Loucy (cell line): Measurements from ENCODE around the gene LIPK.

ENCODE experiments used
- H2AFZ ChIP-seq: fragments of 200-600 bp; sonication (generic); 2 replicates; pipeline ENCODE4 v1.6.0; 2016; ENCODE audit warnings: antibody characterized with exemption, mild to moderate bottlenecking, low read length, moderate library complexity
- H3F3A ChIP-seq: fragments of 200-600 bp; 2 replicates; pipeline ENCODE4 v1.6.0; 2016; ENCODE audit warnings: antibody characterized with exemption, low read depth, mild to moderate bottlenecking
- H3K27me3 ChIP-seq: fragments of 200-600 bp; sonication (generic); 2 replicates; pipeline ENCODE4 v1.6.1; 2014; ENCODE audit warnings: low read length, mild to moderate bottlenecking; ENCODE audit not compliant: insufficient read depth, poor library complexity, severe bottlenecking
- H3K36me3 ChIP-seq: fragments of 200-600 bp; sonication (generic); 2 replicates; pipeline ENCODE4 v1.6.1; 2016; ENCODE audit warnings: low read length; ENCODE audit not compliant: insufficient read depth
- H3K4me1 ChIP-seq: fragments of 200-600 bp; sonication (generic); 2 replicates; pipeline ENCODE4 v1.5.1; 2014; ENCODE audit warnings: low read length, mild to moderate bottlenecking; ENCODE audit not compliant: insufficient read depth, poor library complexity, severe bottlenecking
- H3K4me2 ChIP-seq: fragments of 200-600 bp; sonication (generic); 2 replicates; pipeline ENCODE4 v1.6.0; 2014; ENCODE audit warnings: antibody characterized with exemption, low read length, low read depth, mild to moderate bottlenecking; ENCODE audit not compliant: poor library complexity, severe bottlenecking
- H3K4me3 ChIP-seq: fragments of 200-600 bp; sonication (generic); 2 replicates; pipeline ENCODE4 v1.5.1; 2014; ENCODE audit warnings: low read length, mild to moderate bottlenecking, mixed read lengths; ENCODE audit not compliant: poor library complexity, severe bottlenecking
- H3K79me2 ChIP-seq: fragments of 200-600 bp; sonication (generic); 2 replicates; pipeline ENCODE4 v1.6.1; 2014; ENCODE audit warnings: low read length; ENCODE audit not compliant: insufficient read depth
- H3K9ac ChIP-seq: fragments of 200-600 bp; sonication (generic); 2 replicates; pipeline ENCODE4 v1.6.0; 2014; ENCODE audit warnings: mild to moderate bottlenecking, low read depth, low read length, moderate library complexity; ENCODE audit not compliant: poor library complexity, severe bottlenecking
- H3K9me2 ChIP-seq: fragments of 200-600 bp; sonication (generic); replicated peaks from 2 replicates; pipeline ENCODE4 v1.6.1; 2016; ENCODE audit warnings: low read depth, low read length, mixed read lengths
- H3K9me3 ChIP-seq: fragments of 200-600 bp; sonication (generic); 2 replicates; pipeline ENCODE4 v1.6.1; 2014; ENCODE audit warnings: mild to moderate bottlenecking, antibody characterized with exemption, low read length, low read depth; ENCODE audit not compliant: insufficient read depth
- H4K20me1 ChIP-seq: fragments of 200-600 bp; sonication (generic); 2 replicates; pipeline ENCODE4 v1.6.0; 2014; ENCODE audit warnings: antibody characterized with exemption, low read length, mild to moderate bottlenecking; ENCODE audit not compliant: insufficient read depth, poor library complexity, severe bottlenecking
- CTCF ChIP-seq: fragments of 200-600 bp; sonication (generic); conservative IDR thresholded peaks from 2 replicates; pipeline ENCODE4 v1.5.1; 2014; ENCODE audit warnings: mild to moderate bottlenecking, antibody characterized with exemption, low read length
- EZH2phosphoT487 ChIP-seq: fragments of 200-600 bp; IDR thresholded peaks from 2 replicates; pipeline ENCODE4 v1.6.1; 2018; ENCODE audit warnings: antibody characterized with exemption, mild to moderate bottlenecking, moderate library complexity, borderline replicate concordance

LIPK gene

DNA sequence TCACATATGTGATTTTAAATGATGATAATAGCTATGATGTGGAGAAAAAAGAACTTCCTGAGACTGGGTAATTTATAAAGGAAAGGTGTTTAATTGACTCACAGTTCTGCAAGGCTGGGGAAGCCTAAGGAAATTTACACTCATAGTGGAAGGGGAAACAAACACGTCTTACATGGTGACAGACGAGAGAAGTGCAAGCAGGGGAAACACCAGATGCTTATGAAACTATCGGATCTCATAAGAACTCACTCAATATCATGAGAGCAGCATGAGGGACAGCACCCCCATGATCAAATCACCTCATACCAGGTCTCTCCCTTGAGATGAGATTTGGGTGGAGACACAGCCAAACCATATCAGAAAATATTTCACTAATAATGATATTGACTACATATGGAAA is 49.7 kb downstream of the LIPK start:
- H3K9me2 ChIP-seq, result no peaks in the 10 kb centered on the region
- no peak overlapping the region for H3K4me2 ChIP-seq
- no peak overlapping the region for H3K4me3 ChIP-seq
- no peaks in the 10 kb centered on the region for H3K27me3 ChIP-seq
- no peak overlapping the region for H3K9ac ChIP-seq
- H3K79me2 ChIP-seq, result no peaks in the 10 kb centered on the region
- H4K20me1 ChIP-seq, result no peaks in the 10 kb centered on the region
- peaks cover 15% of the 10 kb centered on the region for H3K4me1 ChIP-seq
- no peak overlapping the region for H2AFZ ChIP-seq
- TF ChIP-seq EZH2phosphoT487 (no peak), CTCF (no peak)
- H3K36me3 ChIP-seq, result no peaks in the 10 kb centered on the region
- H3F3A ChIP-seq, result 0 out of 2 replicates have a peak, but pooled peaks cover 5% of the 10 kb centered on the region
- no peaks in the 10 kb centered on the region for H3K9me3 ChIP-seq

- no peaks in the 10 kb centered on the region for H3K79me2 ChIP-seq
- H3F3A ChIP-seq, result 0 out of 2 replicates have a peak, but pooled peaks cover 5% of the 10 kb centered on the region
- H3K9ac ChIP-seq, result no peak overlapping the region
- H3K9me3 ChIP-seq, result no peaks in the 10 kb centered on the region
- no peaks in the 10 kb centered on the region for H3K27me3 ChIP-seq
- H3K4me1 ChIP-seq, result peaks cover 15% of the 10 kb centered on the region
- no peaks in the 10 kb centered on the region for H4K20me1 ChIP-seq
- no peak overlapping the region for H2AFZ ChIP-seq
- no peaks in the 10 kb centered on the region for H3K36me3 ChIP-seq
- TF ChIP-seq EZH2phosphoT487 (no peak), CTCF (no peak)
- H3K4me2 ChIP-seq, result no peak overlapping the region
- no peaks in the 10 kb centered on the region for H3K9me2 ChIP-seq
- H3K4me3 ChIP-seq, result no peak overlapping the region
These were observed 50.6 kb downstream of the LIPK start for GRCh38 chr10:88756660-88757059.

GRCh38 chr10:88759366-88760101 is 53.5 kb downstream of the LIPK start, which contains the start of gene LIPN:
Gene LIPN, plus strand, starts transcription at chr10:88760020. Its CDS starts 1,386 bp downstream, at chr10:88761406.
- Histone ChIP-seq H3K4me2 (no peak within 1 kb of the TSS), H3K9me2 (no peaks in the 10 kb centered on the region), H3K4me1 (peaks cover 8% of the 10 kb centered on the region), H4K20me1 (no peaks in the 10 kb centered on the region), H3F3A (0 out of 2 replicates have a peak, but pooled peaks cover 4% of the 10 kb centered on the region), H3K27me3 (no peaks in the 10 kb centered on the region), H3K36me3 (no peaks in the 10 kb centered on the region), H3K4me3 (no peak within 1 kb of the TSS), H3K9ac (no peak within 1 kb of the TSS), H2AFZ (peak within 1 kb of the TSS; percentile 82), H3K9me3 (no peaks in the 10 kb centered on the region), H3K79me2 (no peaks in the 10 kb centered on the region)
- no peak for TF ChIP-seq EZH2phosphoT487
- TF ChIP-seq CTCF, result no peak
